Neutrophil (primary cell): Measurements from ENCODE around the gene LRRC42.

Experiments
- H3K27ac ChIP-seq: fragments of 200-600 bp; sonication (generic); 2 replicates; pipeline ENCODE4 v1.5.1; 2016; ENCODE audit warnings: mild to moderate bottlenecking, moderate library complexity
- H3K27me3 ChIP-seq: fragments of 200-600 bp; sonication (generic); 2 replicates; pipeline ENCODE4 v1.6.0; 2016; ENCODE audit warnings: mild to moderate bottlenecking
- H3K36me3 ChIP-seq: fragments of 200-600 bp; sonication (generic); 2 replicates; pipeline ENCODE4 v1.5.1; 2017
- H3K4me1 ChIP-seq, 2 experiments: fragments of 200-600 bp in 1 of 2; sonication (generic) in 1 of 2; 1 replicate in 1 of 2; 2 replicates in 1 of 2; pipeline versions ENCODE4 v1.5.1 to v1.6.1; 2013 to 2016; ENCODE audit warnings: low read depth in 1 of 2, low read length in 1 of 2, mild to moderate bottlenecking in 1 of 2, moderate library complexity in 1 of 2; ENCODE audit not compliant: control insufficient read depth in 1 of 2, insufficient read depth in 1 of 2
- H3K4me3 ChIP-seq, 2 experiments: fragments of 200-600 bp in 1 of 2; sonication (generic) in 1 of 2; 1 replicate in 1 of 2; 2 replicates in 1 of 2; pipeline ENCODE4 v1.5.1; 2013 to 2016; ENCODE audit warnings: low read depth in 1 of 2, low read length in 1 of 2, mild to moderate bottlenecking in 1 of 2, moderate library complexity in 1 of 2
- H3K9me3 ChIP-seq: fragments of 200-600 bp; sonication (generic); 2 replicates; pipeline ENCODE4 v1.5.1; 2016
- TF ChIP-seq, protein P1 (sequence below): fragments of 200-600 bp; sonication (generic); IDR thresholded peaks from 2 replicates; pipeline ENCODE4 v1.5.1; 2016; ENCODE audit warnings: antibody characterized with exemption

Gene LRRC42

GRCh38 chr1:53943090-53943489, 3.1 kb upstream of the LRRC42 start:
- Histone ChIP-seq H3K9me3 (no peaks in the 10 kb centered on the region), H3K36me3 (peaks cover 14% of the 10 kb centered on the region), H3K4me1 (peaks cover 17 to 20% of the 10 kb centered on the region in 2 experiments), H3K4me3 (no peak overlapping the region), H3K27ac (no peak overlapping the region), H3K27me3 (no peaks in the 10 kb centered on the region)
- TF ChIP-seq, protein P1, sequence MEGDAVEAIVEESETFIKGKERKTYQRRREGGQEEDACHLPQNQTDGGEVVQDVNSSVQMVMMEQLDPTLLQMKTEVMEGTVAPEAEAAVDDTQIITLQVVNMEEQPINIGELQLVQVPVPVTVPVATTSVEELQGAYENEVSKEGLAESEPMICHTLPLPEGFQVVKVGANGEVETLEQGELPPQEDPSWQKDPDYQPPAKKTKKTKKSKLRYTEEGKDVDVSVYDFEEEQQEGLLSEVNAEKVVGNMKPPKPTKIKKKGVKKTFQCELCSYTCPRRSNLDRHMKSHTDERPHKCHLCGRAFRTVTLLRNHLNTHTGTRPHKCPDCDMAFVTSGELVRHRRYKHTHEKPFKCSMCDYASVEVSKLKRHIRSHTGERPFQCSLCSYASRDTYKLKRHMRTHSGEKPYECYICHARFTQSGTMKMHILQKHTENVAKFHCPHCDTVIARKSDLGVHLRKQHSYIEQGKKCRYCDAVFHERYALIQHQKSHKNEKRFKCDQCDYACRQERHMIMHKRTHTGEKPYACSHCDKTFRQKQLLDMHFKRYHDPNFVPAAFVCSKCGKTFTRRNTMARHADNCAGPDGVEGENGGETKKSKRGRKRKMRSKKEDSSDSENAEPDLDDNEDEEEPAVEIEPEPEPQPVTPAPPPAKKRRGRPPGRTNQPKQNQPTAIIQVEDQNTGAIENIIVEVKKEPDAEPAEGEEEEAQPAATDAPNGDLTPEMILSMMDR: no peak

- H3K27me3 ChIP-seq: no peaks in the 10 kb centered on the region
- no peaks in the 10 kb centered on the region for H3K9me3 ChIP-seq
- H3K36me3 ChIP-seq: peaks cover 10% of the 10 kb centered on the region
- TF ChIP-seq, protein P1: no peak
- H3K4me3 ChIP-seq: no peak overlapping the region
- peak overlapping the region; percentile 90 for H3K27ac ChIP-seq
- H3K4me1 ChIP-seq: peaks cover 17 to 20% of the 10 kb centered on the region in 2 experiments
These were observed 2.6 kb upstream of the LRRC42 start for GRCh38 chr1:53943490-53944043.

DNA sequence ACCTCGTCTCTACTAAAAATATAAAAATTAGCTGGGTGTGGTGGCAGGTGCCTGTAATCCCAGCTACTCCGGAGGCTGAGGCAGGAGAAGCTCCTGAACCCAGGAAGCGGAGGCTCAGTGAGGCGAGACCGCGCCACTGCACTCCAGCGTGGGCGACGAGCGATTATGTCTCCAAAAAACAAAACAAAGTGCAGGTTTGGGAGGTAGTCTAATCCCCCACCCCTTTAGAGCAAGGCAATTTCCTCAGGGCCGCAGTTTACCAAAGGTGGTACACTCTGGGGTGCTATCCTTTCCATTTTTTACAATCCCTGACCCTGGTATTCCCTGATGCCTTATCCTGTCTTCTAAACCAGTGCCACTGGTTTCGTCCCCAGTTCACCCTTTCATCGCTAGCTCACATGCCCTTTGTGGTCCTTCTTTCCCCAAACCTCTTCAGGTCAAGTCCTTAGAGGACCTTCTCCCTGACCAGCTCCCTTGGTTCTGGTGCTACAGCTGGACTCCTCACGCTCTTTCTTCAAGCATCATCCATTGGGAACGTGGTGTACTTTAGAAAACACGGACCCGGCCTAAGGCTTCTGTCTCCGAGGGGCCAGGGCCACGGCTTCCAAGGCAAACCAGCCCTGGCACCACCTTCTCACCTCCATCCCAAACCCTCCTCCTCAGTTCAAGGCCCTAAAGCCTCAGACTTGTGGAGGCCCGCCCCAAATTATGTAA, 1.5 kb upstream of the LRRC42 start:
- Histone ChIP-seq H3K27me3 (no peaks in the 10 kb centered on the region), H3K9me3 (no peaks in the 10 kb centered on the region), H3K36me3 (peaks cover 9% of the 10 kb centered on the region), H3K4me1 (peaks cover 17 to 20% of the 10 kb centered on the region in 2 experiments), H3K4me3 (peak overlapping the region; percentile 78 to 99), H3K27ac (peak overlapping the region; percentile 90)
- TF ChIP-seq, protein P1: no peak

DNA sequence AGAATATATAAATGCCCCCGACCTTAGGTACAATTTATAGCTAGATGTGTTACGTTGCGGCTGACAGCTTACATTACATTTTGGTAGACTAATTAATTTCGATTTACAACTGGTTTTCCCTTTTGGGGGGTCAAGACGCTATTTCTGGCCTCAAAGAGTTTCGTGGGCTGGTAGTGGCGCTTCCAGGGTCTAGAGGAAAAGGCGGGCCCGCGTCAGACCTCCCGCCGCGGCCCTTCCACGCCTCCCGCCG, 1.0 kb upstream of the LRRC42 start:
- H3K27me3 ChIP-seq: no peaks in the 10 kb centered on the region
- H3K36me3 ChIP-seq: peaks cover 9% of the 10 kb centered on the region
- TF ChIP-seq, protein P1: no peak
- no peaks in the 10 kb centered on the region for H3K9me3 ChIP-seq
- H3K27ac ChIP-seq: peak overlapping the region; percentile 90
- peaks cover 17 to 20% of the 10 kb centered on the region in 2 experiments for H3K4me1 ChIP-seq
- peak overlapping the region; percentile 78 to 99 for H3K4me3 ChIP-seq

- Histone ChIP-seq H3K36me3 (peaks cover 9% of the 10 kb centered on the region), H3K9me3 (no peaks in the 10 kb centered on the region), H3K27ac (peak within 1 kb of the TSS; percentile 90), H3K4me3 (peak within 1 kb of the TSS; percentile 78 to 99), H3K27me3 (no peaks in the 10 kb centered on the region), H3K4me1 (peaks cover 17 to 20% of the 10 kb centered on the region in 2 experiments)
- TF ChIP-seq, protein P1: no peak
These were observed 508 bp upstream of the LRRC42 start, which contains the start of gene IFT25 for GRCh38 chr1:53945433-53946251. IFT25 (minus strand) TSS chr1:53945699; CDS start chr1:53940082, 5,617 bp downstream.
